ENCODE data around the gene SDSL. TPM values are rescaled to one million over a fixed set of nuclear protein-coding genes. Genes with fewer than 3 reads are reported as not detected.

The SDSL gene
- total RNA-seq, 2 donors from 2014 or later: 7.5 to 15.2 TPM

GRCh38 chr12:113440336-113440735 is 18.2 kb downstream of the SDSL start:
- no peaks in the 10 kb centered on the region for H3K27me3 ChIP-seq
- intact Hi-C loops (cut with DNase I): no loop called here
- no peak overlapping the region for H3K27ac ChIP-seq
- TF ChIP-seq POLR2A (IDR thresholded peaks at IDR 0.05): no peak
- TF ChIP-seq, protein P1, sequence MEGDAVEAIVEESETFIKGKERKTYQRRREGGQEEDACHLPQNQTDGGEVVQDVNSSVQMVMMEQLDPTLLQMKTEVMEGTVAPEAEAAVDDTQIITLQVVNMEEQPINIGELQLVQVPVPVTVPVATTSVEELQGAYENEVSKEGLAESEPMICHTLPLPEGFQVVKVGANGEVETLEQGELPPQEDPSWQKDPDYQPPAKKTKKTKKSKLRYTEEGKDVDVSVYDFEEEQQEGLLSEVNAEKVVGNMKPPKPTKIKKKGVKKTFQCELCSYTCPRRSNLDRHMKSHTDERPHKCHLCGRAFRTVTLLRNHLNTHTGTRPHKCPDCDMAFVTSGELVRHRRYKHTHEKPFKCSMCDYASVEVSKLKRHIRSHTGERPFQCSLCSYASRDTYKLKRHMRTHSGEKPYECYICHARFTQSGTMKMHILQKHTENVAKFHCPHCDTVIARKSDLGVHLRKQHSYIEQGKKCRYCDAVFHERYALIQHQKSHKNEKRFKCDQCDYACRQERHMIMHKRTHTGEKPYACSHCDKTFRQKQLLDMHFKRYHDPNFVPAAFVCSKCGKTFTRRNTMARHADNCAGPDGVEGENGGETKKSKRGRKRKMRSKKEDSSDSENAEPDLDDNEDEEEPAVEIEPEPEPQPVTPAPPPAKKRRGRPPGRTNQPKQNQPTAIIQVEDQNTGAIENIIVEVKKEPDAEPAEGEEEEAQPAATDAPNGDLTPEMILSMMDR (IDR thresholded peaks at IDR 0.05): no peak
- no peaks in the 10 kb centered on the region for H3K9me3 ChIP-seq
- no peaks in the 10 kb centered on the region for H3K36me3 ChIP-seq (replicated peaks in 1 of 2; ENCODE audit: insufficient read depth in 1 of 2, low read depth in 2 of 2)
- H3K4me1 ChIP-seq: peaks cover 24% of the 10 kb centered on the region
- ATAC-seq (no peak), DNase-seq (no peak)
- WGBS, 2 donors: 62 to 69% methylated on average over 6 to 7 of the region's 7 CpGs
- no peak overlapping the region for H3K4me3 ChIP-seq

GRCh38 chr12:113440947-113441782 is 19.0 kb downstream of the SDSL start:
- no peak for ATAC-seq
- H3K4me1 ChIP-seq: peaks cover 24% of the 10 kb centered on the region
- intact Hi-C loops (cut with DNase I): no loop called here
- no peaks in the 10 kb centered on the region for H3K27me3 ChIP-seq
- H3K36me3 ChIP-seq (replicated peaks in 1 of 2; ENCODE audit: insufficient read depth in 1 of 2, low read depth in 2 of 2): no peaks in the 10 kb centered on the region
- H3K27ac ChIP-seq: no peak overlapping the region
- H3K4me3 ChIP-seq: no peak overlapping the region
- WGBS, 2 donors: 24 to 25% methylated on average over 14 of the region's 14 CpGs
- no peaks in the 10 kb centered on the region for H3K9me3 ChIP-seq
- no peak for TF ChIP-seq POLR2A (IDR thresholded peaks at IDR 0.05)
- TF ChIP-seq, protein P1 (IDR thresholded peaks at IDR 0.05): no peak
- peak in 3 of 4 donors; percentile 27 to 72 (median 55) for DNase-seq

- Histone ChIP-seq H3K27me3 (no peaks in the 10 kb centered on the region), H3K9me3 (no peaks in the 10 kb centered on the region), H3K4me3 (no peak overlapping the region), H3K4me1 (peaks cover 24% of the 10 kb centered on the region), H3K27ac (no peak overlapping the region), H3K36me3 (replicated peaks in 1 of 2; ENCODE audit: insufficient read depth in 1 of 2, low read depth in 2 of 2) (no peaks in the 10 kb centered on the region)
- intact Hi-C loops (cut with DNase I): no loop called here
- ATAC-seq (no peak), DNase-seq (no peak)
- WGBS, 2 donors: 88 to 93% methylated on average over 6 of the region's 6 CpGs
- TF ChIP-seq POLR2A (IDR thresholded peaks at IDR 0.05): no peak
- TF ChIP-seq, protein P1 (IDR thresholded peaks at IDR 0.05): no peak
Observed at GRCh38 chr12:113443030-113443539, 20.9 kb downstream of the SDSL start.

GRCh38 chr12:113445544-113446171 is 23.5 kb downstream of the SDSL start:
- Histone ChIP-seq H3K27ac (no peak overlapping the region), H3K27me3 (no peaks in the 10 kb centered on the region), H3K4me1 (peaks cover 18% of the 10 kb centered on the region), H3K4me3 (no peak overlapping the region), H3K9me3 (no peaks in the 10 kb centered on the region), H3K36me3 (replicated peaks in 1 of 2; ENCODE audit: insufficient read depth in 1 of 2, low read depth in 2 of 2) (no peaks in the 10 kb centered on the region)
- 84 to 96% methylated on average over 6 of the region's 6 CpGs for WGBS, 2 donors
- no peak for ATAC-seq
- intact Hi-C loops (cut with DNase I): no loop called here
- no peak for DNase-seq
- TF ChIP-seq POLR2A (IDR thresholded peaks at IDR 0.05): no peak
- TF ChIP-seq, protein P1 (IDR thresholded peaks at IDR 0.05): no peak

Data from body of pancreas (tissue), 4 donors.